ENCODE data around the gene ELMO1. TPM values are rescaled to one million over a fixed set of nuclear protein-coding genes. Genes with fewer than 3 reads are reported as not detected.

The ELMO1 gene
- total RNA-seq, 1 experiment from 2014 or later, result not detected

- no peak for DNase-seq (ENCODE audit: low spot score)
- intact Hi-C loops (cut with micrococcal nuclease; ENCODE audit: unreplicated experiment), result no loop called here
- no TSS peak for BruUV-seq (replicated peaks)
- Histone ChIP-seq H3K27ac (ENCODE audit: low read depth, low read length, poor library complexity, severe bottlenecking) (no peak overlapping the region), H3K36me3 (ENCODE audit: insufficient read depth, low read length, poor library complexity, severe bottlenecking) (no peaks in the 10 kb centered on the region), H3K9me3 (ENCODE audit: low read depth, low read length, poor library complexity, severe bottlenecking) (no peaks in the 10 kb centered on the region), H3K27me3 (replicated peaks; ENCODE audit: insufficient read depth, low read depth, low read length, poor library complexity) (peaks cover 7% of the 10 kb centered on the region), H3K4me1 (ENCODE audit: insufficient read depth, low read length, poor library complexity, severe bottlenecking) (no peaks in the 10 kb centered on the region), H3K4me3 (ENCODE audit: low read depth, low read length, poor library complexity, severe bottlenecking) (no peak overlapping the region)
- ChIA-PET POLR2A (ENCODE audit: low non-redundant PET) (no interaction called here), CTCF (no interaction called here)
- TF ChIP-seq EZH2 (IDR thresholded peaks at IDR 0.05; ENCODE audit: borderline replicate concordance, low read depth, low read length, poor library complexity, severe bottlenecking) (no peak), CTCF (conservative IDR thresholded peaks at IDR 0.05; ENCODE audit: low read depth, low read length) (no peak)
These were observed 380.6 kb downstream of the ELMO1 start for GRCh38 chr7:37068038-37068437.

- Histone ChIP-seq H3K4me1 (ENCODE audit: insufficient read depth, low read length, poor library complexity, severe bottlenecking) (peaks cover 11% of the 10 kb centered on the region), H3K9me3 (ENCODE audit: low read depth, low read length, poor library complexity, severe bottlenecking) (no peaks in the 10 kb centered on the region), H3K4me3 (ENCODE audit: low read depth, low read length, poor library complexity, severe bottlenecking) (no peak overlapping the region), H3K27ac (ENCODE audit: low read depth, low read length, poor library complexity, severe bottlenecking) (no peak overlapping the region), H3K27me3 (replicated peaks; ENCODE audit: insufficient read depth, low read depth, low read length, poor library complexity) (peaks cover 7% of the 10 kb centered on the region), H3K36me3 (ENCODE audit: insufficient read depth, low read length, poor library complexity, severe bottlenecking) (no peaks in the 10 kb centered on the region)
- intact Hi-C loops (cut with micrococcal nuclease; ENCODE audit: unreplicated experiment), result no loop called here
- ChIA-PET CTCF (no interaction called here), POLR2A (ENCODE audit: low non-redundant PET) (no interaction called here)
- TF ChIP-seq CTCF (conservative IDR thresholded peaks at IDR 0.05; ENCODE audit: low read depth, low read length) (no peak), EZH2 (IDR thresholded peaks at IDR 0.05; ENCODE audit: borderline replicate concordance, low read depth, low read length, poor library complexity, severe bottlenecking) (no peak)
- no TSS peak for BruUV-seq (replicated peaks)
- no peak for DNase-seq (ENCODE audit: low spot score)
These were observed 382.8 kb downstream of the ELMO1 start for GRCh38 chr7:37065779-37066271.

GRCh38 chr7:37062560-37062859 lies 386.2 kb downstream of the ELMO1 start:
- intact Hi-C loops (cut with micrococcal nuclease; ENCODE audit: unreplicated experiment), result no loop called here
- ChIA-PET POLR2A (ENCODE audit: low non-redundant PET) (no interaction called here), CTCF (no interaction called here)
- BruUV-seq (replicated peaks), result no TSS peak
- H3K36me3 ChIP-seq (ENCODE audit: insufficient read depth, low read length, poor library complexity, severe bottlenecking), result no peaks in the 10 kb centered on the region
- no peak overlapping the region for H3K27ac ChIP-seq (ENCODE audit: low read depth, low read length, poor library complexity, severe bottlenecking)
- H3K4me1 ChIP-seq (ENCODE audit: insufficient read depth, low read length, poor library complexity, severe bottlenecking), result peaks cover 11% of the 10 kb centered on the region
- peak; percentile 66 for DNase-seq (ENCODE audit: low spot score)
- no peaks in the 10 kb centered on the region for H3K27me3 ChIP-seq (replicated peaks; ENCODE audit: insufficient read depth, low read depth, low read length, poor library complexity)
- TF ChIP-seq CTCF (conservative IDR thresholded peaks at IDR 0.05; ENCODE audit: low read depth, low read length), result no peak
- no peak for TF ChIP-seq EZH2 (IDR thresholded peaks at IDR 0.05; ENCODE audit: borderline replicate concordance, low read depth, low read length, poor library complexity, severe bottlenecking)
- H3K9me3 ChIP-seq (ENCODE audit: low read depth, low read length, poor library complexity, severe bottlenecking), result no peaks in the 10 kb centered on the region
- no peak overlapping the region for H3K4me3 ChIP-seq (ENCODE audit: low read depth, low read length, poor library complexity, severe bottlenecking)

Measured in A673 (cell line).